ENCODE data around the gene SPOCK2. TPM values are rescaled to one million over a fixed set of nuclear protein-coding genes. Genes with fewer than 3 reads are reported as not detected.

SPOCK2 gene
- total and polyA plus RNA-seq, 8 donors: 4.5 to 107 (median 8.7) TPM

- Histone ChIP-seq H3K9me3 (peaks cover 0 to 4% of the 10 kb centered on the region in 2 donors), H3K4me3 (no peak overlapping the region), H3K36me3 (peaks cover 0 to 27% of the 10 kb centered on the region in 2 donors), H3K4me1 (peaks cover 5 to 18% of the 10 kb centered on the region in 2 donors), H3K27ac (peak overlapping the region in 1 of 2 donors; percentile 28), H3K27me3 (no peaks in the 10 kb centered on the region)
- ATAC-seq (peak; percentile 83), DNase-seq (no peak)
- TF ChIP-seq CTCF (IDR thresholded peaks at IDR 0.05): no peak
- intact Hi-C loops (cut with DNase I): no loop called here
These were observed 45.2 kb upstream of the SPOCK2 start for GRCh38 chr10:72133517-72133916.

GRCh38 chr10:72132854-72133253 is 44.5 kb upstream of the SPOCK2 start:
- TF ChIP-seq CTCF (IDR thresholded peaks at IDR 0.05): no peak
- no peak for DNase-seq
- Histone ChIP-seq H3K27ac (no peak overlapping the region), H3K9me3 (peaks cover 0 to 4% of the 10 kb centered on the region in 2 donors), H3K4me3 (no peak overlapping the region), H3K36me3 (peaks cover 0 to 29% of the 10 kb centered on the region in 2 donors), H3K27me3 (no peaks in the 10 kb centered on the region), H3K4me1 (peaks cover 5 to 18% of the 10 kb centered on the region in 2 donors)
- intact Hi-C loops (cut with DNase I): no loop called here
- ATAC-seq: no peak

- Histone ChIP-seq H3K9me3 (no peaks in the 10 kb centered on the region), H3K27ac (no peak overlapping the region), H3K36me3 (peaks cover 3 to 22% of the 10 kb centered on the region in 2 donors), H3K4me3 (no peak overlapping the region), H3K27me3 (no peaks in the 10 kb centered on the region), H3K4me1 (peaks cover 0 to 4% of the 10 kb centered on the region in 2 donors)
- TF ChIP-seq CTCF (IDR thresholded peaks at IDR 0.05): no peak
- DNase-seq (no peak), ATAC-seq (no peak)
- intact Hi-C loops (cut with DNase I): no loop called here
These were observed 39.2 kb upstream of the SPOCK2 start for GRCh38 chr10:72127571-72127970.

GRCh38 chr10:72126872-72127232 is 38.5 kb upstream of the SPOCK2 start:
- no peak for TF ChIP-seq CTCF (IDR thresholded peaks at IDR 0.05)
- no peak for ATAC-seq
- H3K4me1 ChIP-seq: no peaks in the 10 kb centered on the region
- no peaks in the 10 kb centered on the region for H3K27me3 ChIP-seq
- peaks cover 3 to 15% of the 10 kb centered on the region in 2 donors for H3K36me3 ChIP-seq
- intact Hi-C loops (cut with DNase I): no loop called here
- DNase-seq: no peak
- no peaks in the 10 kb centered on the region for H3K9me3 ChIP-seq
- H3K27ac ChIP-seq: no peak overlapping the region
- H3K4me3 ChIP-seq: no peak overlapping the region

GRCh38 chr10:72126184-72126871 is 38.0 kb upstream of the SPOCK2 start:
- DNase-seq (no peak), ATAC-seq (peak; percentile 53)
- intact Hi-C loops (cut with DNase I): no loop called here

More at GRCh38 chr10:72126184-72126871, 38.0 kb upstream of the SPOCK2 start:
- H3K27ac ChIP-seq: no peak overlapping the region
- peaks cover 3 to 12% of the 10 kb centered on the region in 2 donors for H3K36me3 ChIP-seq
- H3K27me3 ChIP-seq: no peaks in the 10 kb centered on the region
- no peaks in the 10 kb centered on the region for H3K9me3 ChIP-seq
- no peak overlapping the region for H3K4me3 ChIP-seq
- H3K4me1 ChIP-seq: no peaks in the 10 kb centered on the region
- TF ChIP-seq CTCF (IDR thresholded peaks at IDR 0.05): peak in 1 of 2 donors; percentile 30

All from left lung (tissue), 10 donors.